ENCODE data around the gene NCAM1. TPM values are rescaled to one million over a fixed set of nuclear protein-coding genes. Genes with fewer than 3 reads are reported as not detected.

NCAM1 gene
- total RNA-seq, 4 donors from 2014 or later: 7.2 to 18.6 (median 14.4) TPM

- no peak overlapping the region for H3K27ac ChIP-seq
- no peaks in the 10 kb centered on the region for H3K27me3 ChIP-seq
- intact Hi-C loops (cut with DNase I; ENCODE audit: low total_unique reads) (no loop called here), in situ Hi-C loops (cut with MboI; ENCODE audit: low pct_ligation_motif_present in 1 of 4, low pct_unique_long_range_greater_than_20kb in 1 of 4, low sequenced_read_pairs in 3 of 4) (no loop called here)
- H3K4me1 ChIP-seq: no peaks in the 10 kb centered on the region
- no peak overlapping the region for H3K4me3 ChIP-seq
- H3K9me3 ChIP-seq: no peaks in the 10 kb centered on the region
- no peaks in the 10 kb centered on the region for H3K36me3 ChIP-seq
- no peak for DNase-seq
- 62 to 63% methylated on average over 2 of the region's 2 CpGs for WGBS, 2 donors (ENCODE audit: low coverage in 1 of 2)
- TF ChIP-seq POLR2AphosphoS5 (IDR thresholded peaks at IDR 0.05): no peak
- no peak for TF ChIP-seq CTCF (IDR thresholded peaks at IDR 0.05)
- TF ChIP-seq EP300 (IDR thresholded peaks at IDR 0.05; ENCODE audit: low read depth): no peak
- no peak for TF ChIP-seq POLR2A (IDR thresholded peaks at IDR 0.05)
Measured at GRCh38 chr11:112996994-112997393, 35.8 kb downstream of the NCAM1 start.

GRCh38 chr11:112997857-112998466 lies 36.7 kb downstream of the NCAM1 start:
- H3K36me3 ChIP-seq: no peaks in the 10 kb centered on the region
- no peak for TF ChIP-seq EP300 (IDR thresholded peaks at IDR 0.05; ENCODE audit: low read depth)
- TF ChIP-seq CTCF (IDR thresholded peaks at IDR 0.05): no peak
- no peak for TF ChIP-seq POLR2AphosphoS5 (IDR thresholded peaks at IDR 0.05)
- TF ChIP-seq POLR2A (IDR thresholded peaks at IDR 0.05): no peak
- intact Hi-C loops (cut with DNase I; ENCODE audit: low total_unique reads) (no loop called here), in situ Hi-C loops (cut with MboI; ENCODE audit: low pct_ligation_motif_present in 1 of 4, low pct_unique_long_range_greater_than_20kb in 1 of 4, low sequenced_read_pairs in 3 of 4) (no loop called here)
- H3K4me3 ChIP-seq: no peak overlapping the region
- H3K9me3 ChIP-seq: no peaks in the 10 kb centered on the region
- no peak overlapping the region for H3K27ac ChIP-seq
- 78 to 91% methylated on average over 3 of the region's 3 CpGs for WGBS, 2 donors (ENCODE audit: low coverage in 1 of 2)
- DNase-seq: no peak
- no peaks in the 10 kb centered on the region for H3K4me1 ChIP-seq
- H3K27me3 ChIP-seq: no peaks in the 10 kb centered on the region

- in situ Hi-C loops (cut with MboI; ENCODE audit: low pct_ligation_motif_present in 1 of 4, low pct_unique_long_range_greater_than_20kb in 1 of 4, low sequenced_read_pairs in 3 of 4) (no loop called here), intact Hi-C loops (cut with DNase I; ENCODE audit: low total_unique reads) (no loop called here)
- H3K9me3 ChIP-seq: no peaks in the 10 kb centered on the region
- WGBS, 2 donors (ENCODE audit: low coverage in 1 of 2): 58 to 64% methylated on average over 2 of the region's 2 CpGs
- H3K4me3 ChIP-seq: no peak overlapping the region
- H3K4me1 ChIP-seq: no peaks in the 10 kb centered on the region
- H3K36me3 ChIP-seq: no peaks in the 10 kb centered on the region
- no peak for TF ChIP-seq POLR2AphosphoS5 (IDR thresholded peaks at IDR 0.05)
- no peak for TF ChIP-seq CTCF (IDR thresholded peaks at IDR 0.05)
- no peak for TF ChIP-seq EP300 (IDR thresholded peaks at IDR 0.05; ENCODE audit: low read depth)
- no peak for TF ChIP-seq POLR2A (IDR thresholded peaks at IDR 0.05)
- no peaks in the 10 kb centered on the region for H3K27me3 ChIP-seq
- H3K27ac ChIP-seq: no peak overlapping the region
- DNase-seq: no peak
Measured at GRCh38 chr11:112999520-112999919, 38.3 kb downstream of the NCAM1 start.

GRCh38 chr11:113001709-113002108 lies 40.5 kb downstream of the NCAM1 start:
- 45% methylated on average over 5 of the region's 5 CpGs; no CpG with 5 or more reads in 1 of the 2 donors for WGBS, 2 donors (ENCODE audit: low coverage in 1 of 2)
- TF ChIP-seq EP300 (IDR thresholded peaks at IDR 0.05; ENCODE audit: low read depth) (no peak), CTCF (IDR thresholded peaks at IDR 0.05) (no peak), POLR2A (IDR thresholded peaks at IDR 0.05) (no peak), POLR2AphosphoS5 (IDR thresholded peaks at IDR 0.05) (no peak)
- Histone ChIP-seq H3K4me3 (no peak overlapping the region), H3K9me3 (no peaks in the 10 kb centered on the region), H3K36me3 (no peaks in the 10 kb centered on the region), H3K4me1 (no peaks in the 10 kb centered on the region), H3K27me3 (no peaks in the 10 kb centered on the region), H3K27ac (no peak overlapping the region)
- no peak for DNase-seq
- in situ Hi-C loops (cut with MboI; ENCODE audit: low pct_ligation_motif_present in 1 of 4, low pct_unique_long_range_greater_than_20kb in 1 of 4, low sequenced_read_pairs in 3 of 4) (no loop called here), intact Hi-C loops (cut with DNase I; ENCODE audit: low total_unique reads) (no loop called here)

All from transverse colon (tissue), 4 donors.